MM.1S (cell line): ENCODE results near the gene ADGRL3.

ENCODE experiments used
- CTCF ChIP-seq: fragments of 300-600 bp; sonication (generic); IDR thresholded peaks from 2 replicates; pipeline ENCODE4 v1.5.1; 2016; ENCODE audit warnings: antibody characterized with exemption, low read length, mixed read lengths
- EZH2 ChIP-seq: fragments of 300-600 bp; sonication (generic); optimal IDR thresholded peaks from 2 replicates; pipeline ENCODE3; 2017; ENCODE audit warnings: low read depth, mild to moderate bottlenecking, antibody characterized with exemption, low read length, mixed read lengths
- EZH2phosphoT487 ChIP-seq: fragments of 300-600 bp; sonication (generic); IDR thresholded peaks from 2 replicates; pipeline ENCODE4 v1.6.1; 2018; ENCODE audit warnings: antibody characterized with exemption, low read length

- TF ChIP-seq CTCF (no peak), EZH2phosphoT487 (no peak), EZH2 (no peak)
Observed at GRCh38 chr4:61437923-61438322, 237.8 kb downstream of the ADGRL3 start.
